GM20000 (cell line): ENCODE data around the gene NCOA1.

Source experiments
- DNase-seq: peaks from one replicate; pipeline ENCODE4 v3.0.0; 2012; ENCODE audit warnings: low spot score
- TF ChIP-seq, protein P1 (sequence below): IDR thresholded peaks from 2 replicates; pipeline ENCODE4 v1.5.1; 2012; ENCODE audit warnings: mild to moderate bottlenecking, control low read depth; ENCODE audit errors: extremely low read depth, missing control alignments

The NCOA1 gene

DNA sequence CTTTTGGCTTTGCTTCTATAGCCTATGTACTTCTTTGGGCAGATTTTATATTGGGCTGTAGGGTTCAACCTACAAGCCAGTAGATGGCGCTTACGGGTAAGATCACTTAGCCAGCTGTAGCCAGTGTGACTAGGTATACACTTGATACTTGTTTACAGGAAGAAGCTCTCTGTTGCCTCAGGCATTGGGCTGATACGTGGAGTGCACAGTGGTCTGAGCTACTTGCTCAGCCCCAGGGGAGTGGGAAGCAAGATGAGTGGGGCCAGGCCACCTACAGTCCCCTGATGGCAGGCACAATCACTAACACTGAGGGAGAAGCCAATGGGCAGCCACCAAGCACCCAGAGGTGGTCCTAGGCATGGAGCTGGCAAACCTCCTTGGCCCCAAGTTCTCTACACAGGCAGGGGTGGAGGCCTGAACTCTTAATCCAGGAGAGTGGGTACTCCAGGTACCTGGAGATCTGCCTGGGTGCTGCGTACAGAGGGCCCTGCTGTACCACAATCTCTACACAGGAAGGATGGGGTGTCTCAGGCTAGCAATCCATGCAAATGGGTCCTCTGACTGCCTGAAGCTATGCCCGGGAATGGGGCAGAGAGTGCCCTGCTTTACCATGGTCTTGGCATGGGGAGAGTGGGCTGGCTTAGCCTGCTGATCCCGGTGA is 122.2 kb downstream of the NCOA1 start:
- DNase-seq = peak; percentile 53
- TF ChIP-seq, protein P1, sequence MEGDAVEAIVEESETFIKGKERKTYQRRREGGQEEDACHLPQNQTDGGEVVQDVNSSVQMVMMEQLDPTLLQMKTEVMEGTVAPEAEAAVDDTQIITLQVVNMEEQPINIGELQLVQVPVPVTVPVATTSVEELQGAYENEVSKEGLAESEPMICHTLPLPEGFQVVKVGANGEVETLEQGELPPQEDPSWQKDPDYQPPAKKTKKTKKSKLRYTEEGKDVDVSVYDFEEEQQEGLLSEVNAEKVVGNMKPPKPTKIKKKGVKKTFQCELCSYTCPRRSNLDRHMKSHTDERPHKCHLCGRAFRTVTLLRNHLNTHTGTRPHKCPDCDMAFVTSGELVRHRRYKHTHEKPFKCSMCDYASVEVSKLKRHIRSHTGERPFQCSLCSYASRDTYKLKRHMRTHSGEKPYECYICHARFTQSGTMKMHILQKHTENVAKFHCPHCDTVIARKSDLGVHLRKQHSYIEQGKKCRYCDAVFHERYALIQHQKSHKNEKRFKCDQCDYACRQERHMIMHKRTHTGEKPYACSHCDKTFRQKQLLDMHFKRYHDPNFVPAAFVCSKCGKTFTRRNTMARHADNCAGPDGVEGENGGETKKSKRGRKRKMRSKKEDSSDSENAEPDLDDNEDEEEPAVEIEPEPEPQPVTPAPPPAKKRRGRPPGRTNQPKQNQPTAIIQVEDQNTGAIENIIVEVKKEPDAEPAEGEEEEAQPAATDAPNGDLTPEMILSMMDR = no peak

DNA sequence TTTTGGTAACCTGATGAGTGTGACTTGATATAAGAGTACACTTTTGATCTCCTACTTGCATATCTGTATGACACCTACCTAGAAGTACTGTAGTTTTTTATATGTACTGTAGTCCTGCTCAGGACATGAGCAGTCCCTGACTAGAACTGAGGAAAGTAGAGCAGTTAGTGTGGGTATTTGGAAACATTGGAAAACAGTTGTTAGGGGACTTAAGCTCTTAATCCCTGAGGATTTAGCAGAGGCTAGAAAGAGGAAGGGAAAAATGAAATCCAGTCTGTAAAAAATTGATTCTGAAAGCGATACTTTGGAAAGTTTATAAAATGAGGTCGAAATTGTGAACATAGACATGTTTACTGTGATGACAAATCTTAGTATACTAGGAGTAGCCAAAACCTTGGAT is 125.6 kb downstream of the NCOA1 start:
- TF ChIP-seq, protein P1 = no peak
- DNase-seq = no peak

DNA sequence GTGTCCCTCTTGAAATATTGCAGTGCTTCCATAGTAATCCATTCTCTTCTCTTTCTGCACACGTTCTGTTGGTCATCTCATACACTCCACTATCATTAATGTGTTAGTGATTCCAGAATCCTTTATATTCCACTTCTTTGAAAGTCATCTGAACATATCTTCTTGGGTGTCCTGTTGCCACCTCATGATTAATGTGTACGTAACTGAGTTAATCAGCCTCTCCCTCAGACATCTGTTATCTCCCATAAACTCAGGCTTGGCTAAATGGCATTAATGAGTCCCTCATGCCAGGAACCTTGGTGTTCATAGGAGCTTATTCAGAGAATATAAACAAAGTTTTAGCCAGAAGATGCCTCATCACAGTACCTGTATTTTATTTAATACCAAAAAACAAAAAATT is 126.4 kb downstream of the NCOA1 start:
- DNase-seq = no peak

DNA sequence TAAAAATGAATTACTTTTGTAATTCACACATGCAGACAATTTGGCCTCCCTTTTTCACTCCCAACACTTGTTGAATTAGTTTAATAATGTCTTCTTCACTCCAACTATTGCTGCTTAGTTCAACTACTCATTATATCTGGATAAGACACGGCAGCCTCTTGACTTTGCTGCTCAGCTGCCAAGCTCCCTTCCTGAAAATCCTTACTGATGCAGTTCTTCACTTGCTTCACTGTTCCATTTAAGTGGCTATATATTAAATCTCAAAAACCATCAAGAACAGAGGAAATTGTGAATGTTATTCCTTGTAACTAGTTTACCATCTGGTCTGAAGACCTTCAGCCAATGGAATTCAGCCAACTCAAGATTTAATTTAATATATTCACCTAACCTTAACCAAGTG is 127.1 kb downstream of the NCOA1 start:
- TF ChIP-seq, protein P1 = no peak
- no peak for DNase-seq

More for the DNA sequence above, 126.4 kb downstream of the NCOA1 start:
- TF ChIP-seq, protein P1 = no peak

DNA sequence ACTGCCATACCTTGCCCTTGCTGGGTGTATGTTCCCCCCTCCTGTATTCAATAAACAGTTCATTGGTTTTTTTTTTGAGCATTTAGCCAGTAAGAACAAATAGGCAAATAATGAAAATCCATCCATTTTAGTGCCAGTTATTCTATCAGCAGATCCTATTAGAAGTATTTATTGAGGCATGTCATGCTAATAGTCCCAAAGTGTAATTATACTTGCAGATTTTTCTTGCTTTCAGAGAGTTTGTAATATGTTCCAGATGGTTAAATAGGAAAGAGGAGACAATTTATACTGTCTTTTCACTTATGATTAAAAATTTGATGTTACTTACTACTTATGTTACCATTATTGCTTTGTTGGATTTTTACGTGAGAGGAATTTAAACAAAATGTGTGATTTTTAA is 127.6 kb downstream of the NCOA1 start:
- TF ChIP-seq, protein P1 = no peak
- DNase-seq = no peak

DNA sequence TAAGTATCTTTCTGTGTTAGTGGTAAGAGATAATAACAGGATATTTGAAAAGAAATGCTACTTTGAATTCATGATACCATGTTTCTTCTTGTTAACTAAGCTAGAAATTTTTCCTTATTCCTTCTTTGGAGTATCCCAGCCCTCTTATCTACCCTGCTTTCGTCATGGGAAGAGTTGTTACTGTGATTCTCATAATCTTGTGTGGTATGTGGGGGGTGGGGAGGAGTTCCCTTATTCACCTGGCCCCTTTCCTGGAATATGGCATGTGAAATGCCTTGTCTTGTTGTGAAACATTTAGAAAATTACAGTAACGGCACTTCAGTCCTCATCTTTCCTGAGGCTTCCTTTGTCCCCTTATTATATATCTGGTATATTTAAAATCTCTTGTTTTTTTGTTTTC is 129.9 kb downstream of the NCOA1 start:
- TF ChIP-seq, protein P1 = no peak
- DNase-seq = no peak

DNA sequence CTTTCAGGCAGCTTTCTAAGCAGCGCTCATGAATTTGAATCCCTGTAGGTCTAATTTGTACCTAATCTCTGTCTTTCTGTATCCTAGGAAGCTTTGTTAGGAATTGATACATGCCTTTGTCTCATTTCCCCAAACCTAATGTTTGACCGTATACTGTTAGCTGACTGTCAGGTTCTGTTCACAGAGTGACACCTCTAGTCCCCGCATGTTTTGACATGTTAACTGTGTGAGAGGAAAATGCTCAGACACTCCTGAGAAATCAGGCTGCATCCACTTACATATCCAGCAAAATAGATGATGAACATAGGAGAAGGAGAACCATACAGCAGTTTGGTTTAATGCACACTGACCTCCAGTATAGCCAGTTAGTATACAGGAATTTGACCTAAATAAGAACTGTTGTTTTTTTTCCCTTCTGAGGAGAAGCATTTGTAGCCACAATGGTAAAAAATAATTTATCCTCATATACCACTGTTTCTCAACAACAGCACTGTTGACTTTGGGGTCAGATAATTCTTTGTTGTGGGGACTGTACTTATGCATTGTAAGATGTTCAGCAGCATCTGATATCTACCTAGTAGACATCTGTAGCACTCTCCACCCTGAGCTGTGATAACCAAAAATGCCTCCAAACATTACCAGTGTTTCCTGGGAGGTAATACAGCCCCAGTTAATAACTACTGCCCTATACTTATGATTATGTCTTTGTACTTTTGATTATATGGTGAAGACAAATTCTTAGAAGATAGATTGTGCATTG is 130.9 kb downstream of the NCOA1 start:
- TF ChIP-seq, protein P1 = no peak
- no peak for DNase-seq
